IPS-11a (cell line): ENCODE results near the gene ATP6V0E2.
"Not testable (repeated sequence)": the region's sequence is repeated elsewhere in the genome, so short reads cannot be mapped to it uniquely, and the experiment has no call there.

Experiments used
- H3K4me3 ChIP-seq: one replicate; pipeline ENCODE4 v1.5.1; 2013; ENCODE audit warnings: low read depth, low read length, control low read depth

ATP6V0E2 gene

DNA sequence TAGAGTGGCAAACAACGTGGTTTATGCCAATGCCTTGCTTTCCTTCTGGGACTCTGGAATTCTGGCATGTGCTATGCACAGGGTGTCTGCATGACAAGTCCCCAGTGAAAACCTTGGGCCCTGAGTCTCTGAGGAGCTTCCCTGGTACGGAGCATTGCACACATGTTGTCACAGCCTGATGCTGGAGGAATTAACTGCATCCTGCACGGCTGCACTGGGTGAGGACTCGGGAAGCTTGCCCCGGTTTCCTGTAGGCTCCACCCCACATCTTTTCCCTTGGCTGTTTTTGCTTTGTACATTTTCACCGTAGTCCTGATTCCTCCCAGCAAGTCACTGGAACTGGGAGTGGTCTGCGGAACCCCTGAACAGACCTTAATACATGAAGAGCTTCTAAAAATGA, 52.6 kb downstream of the ATP6V0E2 start:
- H3K4me3 ChIP-seq: not testable (repeated sequence)
